ENCODE measurements around the gene CYFIP1. TPM values are rescaled to one million over a fixed set of nuclear protein-coding genes. Genes with fewer than 3 reads are reported as not detected.

Gene CYFIP1
- total and polyA plus RNA-seq, 9 of the 15 experiments (the other 6 are each of a cell fraction or from before 2014, with no cell fraction given): 3.8 to 59.8 (median 28.3) TPM

GRCh38 chr15:22827125-22827524 is 153.0 kb downstream of the CYFIP1 start (continued):
- TF ChIP-seq NELFE (IDR thresholded peaks at IDR 0.05; ENCODE audit: insufficient read depth, insufficient read length) (no peak), SNRNP70 (optimal IDR thresholded peaks at IDR 0.05; ENCODE audit: low read depth, low read length) (no peak), MXI1 (IDR thresholded peaks at IDR 0.05; ENCODE audit: low read depth, low read length) (no peak), ZNF23 (CRISPR knock-in tag; IDR thresholded peaks at IDR 0.05) (no peak), ZNF408 (CRISPR knock-in tag; IDR thresholded peaks at IDR 0.05; ENCODE audit: low read depth) (no peak), CC2D1A (IDR thresholded peaks at IDR 0.05) (no peak), ZC3H11A (IDR thresholded peaks at IDR 0.05; ENCODE audit: low read depth, low read length) (no peak), TOE1 (IDR thresholded peaks at IDR 0.05; ENCODE audit: borderline replicate concordance) (no peak), TOE1 (CRISPR knock-in tag; IDR thresholded peaks at IDR 0.05; ENCODE audit: borderline replicate concordance, low read depth) (no peak), FOXK1 (CRISPR knock-in tag; IDR thresholded peaks at IDR 0.05; ENCODE audit: borderline replicate concordance) (no peak), SLC30A9 (CRISPR knock-in tag; IDR thresholded peaks at IDR 0.05) (no peak), SIN3A (IDR thresholded peaks at IDR 0.05; ENCODE audit: borderline replicate concordance in 2 of 2, control insufficient read depth in 1 of 2, low read depth in 2 of 2, low read length in 2 of 2) (no peak), ZNF609 (CRISPR knock-in tag; IDR thresholded peaks at IDR 0.05; ENCODE audit: borderline replicate concordance) (no peak), CREB5 (CRISPR knock-in tag; IDR thresholded peaks at IDR 0.05) (no peak), CREM (IDR thresholded peaks at IDR 0.05; ENCODE audit: low read depth) (no peak), ZC3H4 (CRISPR knock-in tag; IDR thresholded peaks at IDR 0.05; ENCODE audit: borderline replicate concordance) (no peak)
- TF ChIP-seq, protein P1, sequence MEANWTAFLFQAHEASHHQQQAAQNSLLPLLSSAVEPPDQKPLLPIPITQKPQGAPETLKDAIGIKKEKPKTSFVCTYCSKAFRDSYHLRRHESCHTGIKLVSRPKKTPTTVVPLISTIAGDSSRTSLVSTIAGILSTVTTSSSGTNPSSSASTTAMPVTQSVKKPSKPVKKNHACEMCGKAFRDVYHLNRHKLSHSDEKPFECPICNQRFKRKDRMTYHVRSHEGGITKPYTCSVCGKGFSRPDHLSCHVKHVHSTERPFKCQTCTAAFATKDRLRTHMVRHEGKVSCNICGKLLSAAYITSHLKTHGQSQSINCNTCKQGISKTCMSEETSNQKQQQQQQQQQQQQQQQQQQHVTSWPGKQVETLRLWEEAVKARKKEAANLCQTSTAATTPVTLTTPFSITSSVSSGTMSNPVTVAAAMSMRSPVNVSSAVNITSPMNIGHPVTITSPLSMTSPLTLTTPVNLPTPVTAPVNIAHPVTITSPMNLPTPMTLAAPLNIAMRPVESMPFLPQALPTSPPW (CRISPR knock-in tag; IDR thresholded peaks at IDR 0.05): no peak

Data from K562 (cell line).